SK-N-MC (cell line): Measurements from ENCODE around the gene ADARB2.

ENCODE experiments used
- DNase-seq: peaks from one replicate; pipeline ENCODE4 v3.0.0-alpha.2; 2011; ENCODE audit warnings: low read depth, low spot score
- H3K27ac ChIP-seq: fragments of 200-600 bp; sonication (generic); 2 replicates; pipeline ENCODE4 v1.5.1; 2016; ENCODE audit warnings: mixed run types
- H3K36me3 ChIP-seq: fragments of 200-600 bp; sonication (generic); 2 replicates; pipeline ENCODE4 v1.6.1; 2017; ENCODE audit warnings: antibody characterized with exemption, low read length, mixed read lengths; ENCODE audit not compliant: insufficient read depth
- H3K4me3 ChIP-seq: fragments of 200-600 bp; sonication (generic); 2 replicates; pipeline ENCODE4 v1.5.1; 2016
- H3K9ac ChIP-seq: fragments of 200-600 bp; sonication (generic); 2 replicates; pipeline ENCODE4 v1.8.0; 2017; ENCODE audit warnings: mixed run types, mixed read lengths; ENCODE audit not compliant: insufficient read length
- H3K9me3 ChIP-seq: fragments of 200-600 bp; sonication (generic); 2 replicates; pipeline ENCODE4 v1.6.1; 2017; ENCODE audit warnings: low read depth, mild to moderate bottlenecking, antibody characterized with exemption, low read length, moderate library complexity, mixed read lengths
- EZH2 ChIP-seq: fragments of 200-600 bp; sonication (generic); IDR thresholded peaks from one replicate; pipeline ENCODE4 v1.6.1; 2017; ENCODE audit warnings: antibody characterized with exemption
- FOXP2 ChIP-seq: optimal IDR thresholded peaks from 2 replicates; pipeline ENCODE3; 2011; ENCODE audit warnings: mild to moderate bottlenecking, moderate library complexity; ENCODE audit not compliant: insufficient read depth; ENCODE audit errors: extremely low read length, control extremely low read depth
- POLR2AphosphoS5 ChIP-seq: IDR thresholded peaks from 2 replicates; pipeline ENCODE4 v1.6.1; 2012; ENCODE audit warnings: mild to moderate bottlenecking, low read depth, low read length, borderline replicate concordance

Gene ADARB2

DNA sequence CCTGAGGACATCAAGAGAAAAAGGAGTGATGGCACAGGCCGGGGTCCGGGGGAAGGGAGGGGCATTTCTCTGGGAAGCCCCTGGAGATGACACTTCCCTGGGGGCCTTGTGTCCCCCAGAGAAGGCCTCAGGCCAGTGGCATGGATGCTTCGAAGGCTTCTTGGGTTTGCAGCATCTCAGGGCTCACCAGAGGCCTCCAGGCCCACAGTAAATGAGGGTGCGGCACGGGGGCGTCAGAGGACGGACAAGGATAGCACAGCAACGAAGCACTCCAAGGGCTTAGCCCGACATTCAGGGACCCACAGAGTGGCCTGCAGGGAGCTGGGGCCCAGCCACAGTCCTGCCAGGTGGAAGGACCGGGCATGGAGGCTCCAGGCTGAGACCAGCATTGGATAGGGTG lies 71.6 kb downstream of the ADARB2 start:
- no peak for TF ChIP-seq EZH2
- TF ChIP-seq POLR2AphosphoS5, result no peak
- no peak for TF ChIP-seq FOXP2
- no peak for DNase-seq
- H3K36me3 ChIP-seq, result no peaks in the 10 kb centered on the region
- H3K9ac ChIP-seq, result no peak overlapping the region
- no peak overlapping the region for H3K27ac ChIP-seq
- H3K9me3 ChIP-seq, result no peaks in the 10 kb centered on the region
- no peak overlapping the region for H3K4me3 ChIP-seq

- no peak for DNase-seq
- H3K27ac ChIP-seq, result no peak overlapping the region
- H3K9ac ChIP-seq, result no peak overlapping the region
- H3K4me3 ChIP-seq, result no peak overlapping the region
- no peaks in the 10 kb centered on the region for H3K36me3 ChIP-seq
- H3K9me3 ChIP-seq, result no peaks in the 10 kb centered on the region
- no peak for TF ChIP-seq EZH2
Measured at GRCh38 chr10:1665021-1665661, 72.2 kb downstream of the ADARB2 start.

GRCh38 chr10:1664333-1664964 lies 72.9 kb downstream of the ADARB2 start:
- DNase-seq, result no peak
- H3K36me3 ChIP-seq, result no peaks in the 10 kb centered on the region
- no peak for TF ChIP-seq EZH2
- TF ChIP-seq POLR2AphosphoS5, result no peak
- TF ChIP-seq FOXP2, result no peak

DNA sequence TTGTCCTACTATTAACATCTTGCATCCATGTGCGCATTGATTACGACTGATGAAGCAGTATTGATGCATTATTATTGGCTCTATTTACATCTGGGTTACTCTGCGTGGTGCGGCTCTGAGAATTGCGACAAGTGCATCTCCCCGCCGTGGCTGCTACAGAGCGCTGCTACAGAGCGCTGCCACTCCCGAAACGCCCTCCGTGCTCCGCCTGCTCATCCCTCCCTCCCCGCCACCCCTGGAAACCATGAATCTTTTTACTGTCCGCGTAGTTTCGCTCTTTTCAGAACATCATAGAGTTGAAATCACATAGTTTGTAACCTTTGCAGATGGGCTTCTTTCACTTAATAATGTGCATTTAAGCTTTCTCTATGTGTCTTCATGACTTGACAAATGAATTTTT lies 74.1 kb downstream of the ADARB2 start:
- no peaks in the 10 kb centered on the region for H3K9me3 ChIP-seq
- no peak for DNase-seq
- H3K27ac ChIP-seq, result no peak overlapping the region

More at GRCh38 chr10:1664333-1664964, 72.9 kb downstream of the ADARB2 start:
- Histone ChIP-seq H3K9me3 (no peaks in the 10 kb centered on the region), H3K27ac (no peak overlapping the region), H3K9ac (no peak overlapping the region), H3K4me3 (no peak overlapping the region)

GRCh38 chr10:1662438-1663025 lies 74.8 kb downstream of the ADARB2 start:
- Histone ChIP-seq H3K9ac (no peak overlapping the region), H3K4me3 (no peak overlapping the region), H3K9me3 (no peaks in the 10 kb centered on the region), H3K36me3 (no peaks in the 10 kb centered on the region), H3K27ac (no peak overlapping the region)
- DNase-seq, result no peak
- TF ChIP-seq POLR2AphosphoS5, result no peak
- no peak for TF ChIP-seq FOXP2
- TF ChIP-seq EZH2, result no peak

More for the DNA sequence above, 74.1 kb downstream of the ADARB2 start:
- TF ChIP-seq EZH2 (no peak), FOXP2 (no peak), POLR2AphosphoS5 (no peak)
- Histone ChIP-seq H3K4me3 (no peak overlapping the region), H3K9ac (no peak overlapping the region), H3K36me3 (no peaks in the 10 kb centered on the region)

DNA sequence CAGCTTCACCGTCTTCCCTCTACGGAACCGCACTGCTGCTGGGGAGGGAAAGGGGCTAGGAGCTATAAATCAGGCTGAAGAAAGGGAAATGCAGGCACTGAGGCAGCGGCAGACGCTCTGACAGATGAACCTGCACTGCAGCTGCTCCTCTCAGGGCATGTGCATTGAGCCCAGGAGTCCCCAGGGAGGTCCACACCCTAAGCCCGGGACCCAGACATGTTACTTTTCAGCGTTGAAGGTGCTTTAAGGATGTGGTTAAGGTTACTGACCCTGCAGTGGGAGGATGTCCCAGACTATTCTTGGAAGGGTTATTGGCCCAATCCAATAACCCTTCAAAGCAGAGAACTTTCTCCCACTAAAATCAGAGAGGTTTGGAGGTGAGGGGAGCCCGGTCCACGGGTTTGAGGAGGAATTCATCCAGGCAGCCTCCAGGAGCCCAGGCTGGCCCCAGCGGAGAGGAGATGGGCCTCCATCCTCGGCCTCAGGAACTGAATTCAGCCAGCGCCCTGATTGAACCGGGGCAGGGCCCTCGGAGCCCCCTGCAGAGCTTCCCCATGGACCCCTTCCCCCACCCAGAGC lies 75.4 kb downstream of the ADARB2 start:
- Histone ChIP-seq H3K9me3 (no peaks in the 10 kb centered on the region), H3K27ac (no peak overlapping the region), H3K4me3 (no peak overlapping the region), H3K9ac (no peak overlapping the region), H3K36me3 (no peaks in the 10 kb centered on the region)
- no peak for DNase-seq
- no peak for TF ChIP-seq FOXP2
- no peak for TF ChIP-seq POLR2AphosphoS5
- TF ChIP-seq EZH2, result no peak

- no peak for DNase-seq
Measured at GRCh38 chr10:1661416-1661815, 75.9 kb downstream of the ADARB2 start.

GRCh38 chr10:1660815-1661214 lies 76.5 kb downstream of the ADARB2 start:
- Histone ChIP-seq H3K4me3 (no peak overlapping the region), H3K27ac (no peak overlapping the region), H3K9me3 (no peaks in the 10 kb centered on the region), H3K9ac (no peak overlapping the region), H3K36me3 (no peaks in the 10 kb centered on the region)
- TF ChIP-seq EZH2 (no peak), FOXP2 (no peak), POLR2AphosphoS5 (no peak)
- no peak for DNase-seq

More at GRCh38 chr10:1661416-1661815, 75.9 kb downstream of the ADARB2 start:
- Histone ChIP-seq H3K4me3 (no peak overlapping the region), H3K9me3 (no peaks in the 10 kb centered on the region), H3K9ac (no peak overlapping the region), H3K36me3 (no peaks in the 10 kb centered on the region), H3K27ac (no peak overlapping the region)
- TF ChIP-seq POLR2AphosphoS5 (no peak), FOXP2 (no peak), EZH2 (no peak)
